SK-N-SH treated with all-trans-retinoic acid at 6 μM for 48 hours (cell line): ENCODE results near the gene RAC2.

Experiments used
- GLIS3 ChIP-seq: fragments of 250-450 bp; sonication (Bioruptor Pico); IDR thresholded peaks from 2 replicates; pipeline ENCODE4 v1.5.0; 2020; ENCODE audit warnings: mild to moderate bottlenecking, moderate library complexity
- PPARA ChIP-seq: fragments of 250-450 bp; sonication (Bioruptor Pico); IDR thresholded peaks from 2 replicates; pipeline ENCODE4 v1.5.0; 2020; ENCODE audit warnings: mild to moderate bottlenecking, borderline replicate concordance
- ZFP3 ChIP-seq: fragments of 250-450 bp; sonication (Bioruptor Pico); IDR thresholded peaks from 2 replicates; pipeline ENCODE4 v1.5.0; 2020; ENCODE audit warnings: mild to moderate bottlenecking, moderate library complexity
- ZFP30 ChIP-seq: fragments of 450-650 bp; formaldehyde crosslinking; IDR thresholded peaks from 2 replicates; pipeline ENCODE4 v1.5.0; 2022; ENCODE audit warnings: mild to moderate bottlenecking, moderate library complexity

DNA sequence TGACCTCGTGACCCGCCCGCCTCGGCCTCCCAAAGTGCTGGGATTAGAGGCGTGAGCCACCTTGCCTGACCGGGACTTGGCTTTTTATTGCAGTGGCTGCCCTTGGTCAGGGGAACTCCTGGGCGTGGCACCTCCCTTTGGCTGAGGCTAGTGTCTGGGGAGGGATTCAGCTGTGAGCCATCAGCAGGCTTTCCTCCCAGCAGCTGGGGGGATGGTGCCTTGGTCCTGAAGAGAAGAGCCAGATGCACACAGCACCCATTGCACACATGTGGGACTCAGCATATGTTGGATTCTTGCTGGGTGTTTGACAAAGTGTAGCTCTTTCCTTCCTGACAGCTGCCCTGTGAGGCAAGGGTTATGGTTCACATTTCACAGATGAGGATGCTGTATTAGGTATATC, 46.7 kb upstream of the RAC2 start:
- no peak for TF ChIP-seq PPARA (CRISPR knock-in tag)
- TF ChIP-seq GLIS3 (CRISPR knock-in tag) = no peak
- no peak for TF ChIP-seq ZFP30 (CRISPR knock-in tag)
- TF ChIP-seq ZFP3 = no peak
